ENCODE results near the gene CIB4. TPM values are rescaled to one million over a fixed set of nuclear protein-coding genes. Genes with fewer than 3 reads are reported as not detected.

CIB4 gene
- total and polyA plus RNA-seq, 2 of the 4 experiments (the other 2 are of a cell fraction): not detected

DNA sequence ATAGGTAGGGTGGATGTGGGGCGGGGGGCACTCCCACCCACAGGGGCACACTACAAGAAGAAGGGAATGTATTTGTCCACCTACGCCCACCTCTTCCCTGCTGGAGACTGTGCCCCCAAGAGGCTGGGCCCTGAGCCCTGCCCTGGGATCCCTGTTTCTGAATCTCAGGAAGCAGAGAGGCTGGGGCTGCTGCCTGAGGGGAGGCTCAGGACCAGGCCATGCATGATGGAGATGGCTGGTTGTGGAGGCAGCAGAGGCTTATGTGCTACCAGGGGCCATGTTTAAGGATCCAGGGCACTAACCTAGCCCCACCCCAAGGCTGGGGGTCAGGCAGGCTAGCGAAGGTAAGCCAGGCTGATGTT, 82.1 kb downstream of the CIB4 start:
- no peak overlapping the region for H2BK15ac ChIP-seq (ENCODE audit: low read depth, low read length)
- CTCF ChIA-PET: no interaction called here
- no peak overlapping the region for H3K4ac ChIP-seq (ENCODE audit: low read depth, low read length)
- H4K20me1 ChIP-seq (ENCODE audit: insufficient read depth, low read length): no peaks in the 10 kb centered on the region
- H3K36me3 ChIP-seq (ENCODE audit: control insufficient read depth, insufficient read depth, low read length): no peaks in the 10 kb centered on the region
- dilution Hi-C loops (cut with HindIII; ENCODE audit: low sequenced_read_pairs, unreplicated experiment): no loop called here
- no peak for ATAC-seq (ENCODE audit: low read depth)
- no peak overlapping the region for H2BK120ac ChIP-seq (ENCODE audit: low read depth, low read length)
- H3K14ac ChIP-seq (replicated peaks; ENCODE audit: low read depth, low read length): no peak overlapping the region
- DNase-seq: no peak
- intact Hi-C loops (cut with micrococcal nuclease): no loop called here
- no peak overlapping the region for H3K4me2 ChIP-seq (ENCODE audit: low read depth, low read length)
- no peak overlapping the region for H3K4me3 ChIP-seq (ENCODE audit: insufficient read depth, low read depth, low read length)
- no peak overlapping the region for H4K5ac ChIP-seq (ENCODE audit: low read depth, low read length)
- H3K9me3 ChIP-seq (ENCODE audit: control insufficient read depth, insufficient read depth, low read length): no peaks in the 10 kb centered on the region
- H2BK5ac ChIP-seq (ENCODE audit: low read depth, low read length, poor library complexity, severe bottlenecking): no peak overlapping the region
- no peak overlapping the region for H3K9ac ChIP-seq (ENCODE audit: low read depth, low read length)
- H3K79me1 ChIP-seq (ENCODE audit: low read depth in 1 of 2, low read length in 2 of 2): no peaks in the 10 kb centered on the region
- H3K23ac ChIP-seq (ENCODE audit: low read depth, low read length): no peak overlapping the region
- TF ChIP-seq CHD1 (IDR thresholded peaks at IDR 0.05; ENCODE audit: low read depth, low read length): no peak
- no peak for TF ChIP-seq MAFK (IDR thresholded peaks at IDR 0.05; ENCODE audit: low read depth, low read length)
- TF ChIP-seq POLR2A (IDR thresholded peaks at IDR 0.05; ENCODE audit: low read depth, low read length): no peak
- TF ChIP-seq MAZ (IDR thresholded peaks at IDR 0.05; ENCODE audit: borderline replicate concordance, low read depth, low read length): no peak
- TF ChIP-seq SMC3 (IDR thresholded peaks at IDR 0.05; ENCODE audit: low read depth, low read length): no peak
- no peak for TF ChIP-seq RFX5 (IDR thresholded peaks at IDR 0.05; ENCODE audit: low read depth, low read length)
- H2AK9ac ChIP-seq (replicated peaks; ENCODE audit: low read depth, low read length, poor library complexity): no peak overlapping the region
- BruUV-seq (replicated peaks): no TSS peak
- H4K91ac ChIP-seq (ENCODE audit: insufficient read depth, low read depth, low read length): no peak overlapping the region
- no peaks in the 10 kb centered on the region for H3K9me1 ChIP-seq (ENCODE audit: insufficient read depth, low read length)
- no peak overlapping the region for H3K56ac ChIP-seq (ENCODE audit: extremely low read depth, insufficient read depth, low read length)
- no peak overlapping the region for H2BK20ac ChIP-seq (ENCODE audit: low read depth, low read length)
- no peak overlapping the region for H4K8ac ChIP-seq (ENCODE audit: low read depth in 2 of 2, low read length in 2 of 2)
- no CpG with 5 or more reads among the region's 3 CpGs for WGBS, 2 experiments (ENCODE audit: extremely low coverage in 2 of 2, insufficient read length in 1 of 2)
- in situ Hi-C loops (cut with MboI; ENCODE audit: low sequenced_read_pairs): no loop called here
- no peak overlapping the region for H3K27ac ChIP-seq (ENCODE audit: insufficient read depth, low read length)
- no peaks in the 10 kb centered on the region; the same call in 1 of the 2 replicates for H3K4me1 ChIP-seq (ENCODE audit: control insufficient read depth, insufficient read depth, low read length)
- no peak overlapping the region for H2AFZ ChIP-seq (replicated peaks; ENCODE audit: low read length, poor library complexity)
- H3K27me3 ChIP-seq (ENCODE audit: control insufficient read depth, insufficient read depth, low read length): peaks cover 90% of the 10 kb centered on the region
- H2AK5ac ChIP-seq (ENCODE audit: low read depth, low read length): no peak overlapping the region
- POLR2A ChIA-PET (ENCODE audit: unreplicated experiment): no interaction called here
- no peak overlapping the region for H3K18ac ChIP-seq (ENCODE audit: low read depth, low read length)

Data from IMR-90 (cell line).